DND-41 (cell line): ENCODE measurements around the gene MTFR2.

ENCODE experiments used
- CTCF ChIP-seq: IDR thresholded peaks from 2 replicates; pipeline ENCODE4 v1.5.1; 2012; ENCODE audit warnings: borderline replicate concordance, low read length, moderate library complexity, mild to moderate bottlenecking; ENCODE audit not compliant: poor library complexity, severe bottlenecking; ENCODE audit errors: extremely low read depth
- EZH2 ChIP-seq: IDR thresholded peaks from 3 replicates; pipeline ENCODE4 v1.6.1; 2012; ENCODE audit warnings: borderline replicate concordance, low read depth, mild to moderate bottlenecking, moderate library complexity, low read length, inconsistent platforms; ENCODE audit not compliant: severe bottlenecking

DNA sequence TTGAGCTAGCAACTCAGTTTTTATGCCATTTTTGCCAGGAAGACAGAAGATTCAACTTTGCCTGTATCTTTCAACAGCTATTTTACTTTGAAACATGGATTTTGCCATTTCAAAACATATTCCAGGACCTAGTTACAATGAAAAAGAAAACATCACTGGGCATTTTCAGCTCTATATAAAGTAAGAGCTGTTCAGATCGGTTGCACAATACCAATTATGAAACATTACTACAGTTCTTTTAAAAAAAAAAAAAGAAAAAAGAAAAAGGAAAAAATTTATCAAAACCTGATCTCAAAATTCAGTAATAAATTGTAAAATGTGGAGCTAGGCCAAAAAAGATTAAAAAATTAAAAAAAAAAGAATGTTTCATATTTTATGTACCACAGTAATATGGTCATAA, 24.0 kb upstream of the MTFR2 start:
- TF ChIP-seq CTCF = no peak
- TF ChIP-seq EZH2 = no peak
